ENCODE data around the gene EIF3C.
"Not testable (repeated sequence)": the region's sequence is repeated elsewhere in the genome, so short reads cannot be mapped to it uniquely, and the experiment has no call there.

DNA sequence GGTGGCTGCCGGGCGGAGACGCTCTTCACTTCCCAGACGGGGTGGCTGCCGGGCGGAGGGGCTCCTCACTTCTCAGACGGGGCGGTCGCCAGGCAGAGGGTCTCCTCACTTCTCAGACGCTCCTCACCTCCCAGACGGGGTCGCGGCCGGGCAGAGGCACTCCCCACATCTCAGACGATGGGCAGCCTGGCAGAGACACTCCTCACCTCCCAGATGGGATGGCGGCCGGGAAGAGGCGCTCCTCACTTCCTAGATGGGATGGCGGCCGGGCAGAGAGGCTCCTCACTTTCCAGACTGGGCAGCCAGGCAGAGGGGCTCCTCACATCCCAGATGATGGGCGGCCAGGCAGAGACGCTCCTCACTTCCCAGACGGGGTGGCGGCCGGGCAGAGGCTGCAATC lies 45.0 kb upstream of the EIF3C start:
- TF ChIP-seq EZH2 (IDR thresholded peaks at IDR 0.05; ENCODE audit: low read length, missing control alignments): not testable (repeated sequence)
- TF ChIP-seq, protein P1, sequence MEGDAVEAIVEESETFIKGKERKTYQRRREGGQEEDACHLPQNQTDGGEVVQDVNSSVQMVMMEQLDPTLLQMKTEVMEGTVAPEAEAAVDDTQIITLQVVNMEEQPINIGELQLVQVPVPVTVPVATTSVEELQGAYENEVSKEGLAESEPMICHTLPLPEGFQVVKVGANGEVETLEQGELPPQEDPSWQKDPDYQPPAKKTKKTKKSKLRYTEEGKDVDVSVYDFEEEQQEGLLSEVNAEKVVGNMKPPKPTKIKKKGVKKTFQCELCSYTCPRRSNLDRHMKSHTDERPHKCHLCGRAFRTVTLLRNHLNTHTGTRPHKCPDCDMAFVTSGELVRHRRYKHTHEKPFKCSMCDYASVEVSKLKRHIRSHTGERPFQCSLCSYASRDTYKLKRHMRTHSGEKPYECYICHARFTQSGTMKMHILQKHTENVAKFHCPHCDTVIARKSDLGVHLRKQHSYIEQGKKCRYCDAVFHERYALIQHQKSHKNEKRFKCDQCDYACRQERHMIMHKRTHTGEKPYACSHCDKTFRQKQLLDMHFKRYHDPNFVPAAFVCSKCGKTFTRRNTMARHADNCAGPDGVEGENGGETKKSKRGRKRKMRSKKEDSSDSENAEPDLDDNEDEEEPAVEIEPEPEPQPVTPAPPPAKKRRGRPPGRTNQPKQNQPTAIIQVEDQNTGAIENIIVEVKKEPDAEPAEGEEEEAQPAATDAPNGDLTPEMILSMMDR (conservative IDR thresholded peaks at IDR 0.05 in 1 of 2, IDR thresholded peaks at IDR 0.05 in 1 of 2; ENCODE audit: low read depth in 1 of 2, low read length in 2 of 2): not testable (repeated sequence)
